GM12872 (cell line): ENCODE results near the gene MTHFD2L.

ENCODE experiments used
- TF ChIP-seq, protein P1 (sequence below): IDR thresholded peaks from 3 replicates; pipeline ENCODE4 v1.5.1; 2011; ENCODE audit warnings: low read depth, mild to moderate bottlenecking, low read length, moderate library complexity; ENCODE audit not compliant: insufficient read depth

Gene MTHFD2L

DNA sequence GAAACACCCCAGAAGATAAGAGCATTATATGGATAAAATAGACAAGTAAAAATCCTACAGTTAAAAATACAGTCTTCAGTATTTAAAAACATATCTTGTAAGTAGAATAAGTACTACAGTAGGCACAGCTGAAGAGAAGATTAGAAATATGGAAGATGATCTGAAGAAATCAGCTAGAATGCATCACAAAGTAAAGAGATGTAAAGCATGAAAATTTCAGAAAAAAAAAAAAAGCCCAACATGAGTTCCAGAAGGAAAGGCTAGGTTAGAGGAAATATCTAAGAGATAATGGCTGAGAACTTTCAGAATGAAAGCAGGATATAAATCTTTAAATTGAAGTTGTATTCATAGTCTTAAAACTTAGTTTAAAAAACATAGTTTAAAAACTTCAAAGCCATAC, 171.4 kb downstream of the MTHFD2L start:
- TF ChIP-seq, protein P1, sequence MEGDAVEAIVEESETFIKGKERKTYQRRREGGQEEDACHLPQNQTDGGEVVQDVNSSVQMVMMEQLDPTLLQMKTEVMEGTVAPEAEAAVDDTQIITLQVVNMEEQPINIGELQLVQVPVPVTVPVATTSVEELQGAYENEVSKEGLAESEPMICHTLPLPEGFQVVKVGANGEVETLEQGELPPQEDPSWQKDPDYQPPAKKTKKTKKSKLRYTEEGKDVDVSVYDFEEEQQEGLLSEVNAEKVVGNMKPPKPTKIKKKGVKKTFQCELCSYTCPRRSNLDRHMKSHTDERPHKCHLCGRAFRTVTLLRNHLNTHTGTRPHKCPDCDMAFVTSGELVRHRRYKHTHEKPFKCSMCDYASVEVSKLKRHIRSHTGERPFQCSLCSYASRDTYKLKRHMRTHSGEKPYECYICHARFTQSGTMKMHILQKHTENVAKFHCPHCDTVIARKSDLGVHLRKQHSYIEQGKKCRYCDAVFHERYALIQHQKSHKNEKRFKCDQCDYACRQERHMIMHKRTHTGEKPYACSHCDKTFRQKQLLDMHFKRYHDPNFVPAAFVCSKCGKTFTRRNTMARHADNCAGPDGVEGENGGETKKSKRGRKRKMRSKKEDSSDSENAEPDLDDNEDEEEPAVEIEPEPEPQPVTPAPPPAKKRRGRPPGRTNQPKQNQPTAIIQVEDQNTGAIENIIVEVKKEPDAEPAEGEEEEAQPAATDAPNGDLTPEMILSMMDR = no peak

DNA sequence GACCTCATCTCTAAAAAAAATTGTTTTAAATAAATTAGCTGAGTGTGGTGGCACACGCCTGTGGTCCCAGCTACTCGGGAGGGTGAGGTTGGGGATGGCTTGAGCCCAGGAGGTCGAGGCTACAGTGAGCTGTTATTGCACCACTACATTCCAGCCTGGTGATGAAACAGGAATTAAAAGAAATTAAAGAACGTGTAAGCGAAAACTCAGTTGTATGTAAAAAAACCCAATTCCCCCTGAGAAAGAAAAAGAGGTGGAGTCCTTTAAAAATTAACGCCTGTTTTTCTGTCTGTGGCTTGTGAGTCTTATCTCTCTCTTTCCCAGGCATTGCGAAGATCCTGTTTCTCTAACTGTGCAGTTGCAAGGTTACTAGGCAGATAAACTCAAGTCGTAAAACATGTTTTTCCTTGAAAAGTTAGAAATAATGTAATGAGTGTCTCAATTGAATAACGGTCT, 172.4 kb downstream of the MTHFD2L start:
- TF ChIP-seq, protein P1 = no peak

DNA sequence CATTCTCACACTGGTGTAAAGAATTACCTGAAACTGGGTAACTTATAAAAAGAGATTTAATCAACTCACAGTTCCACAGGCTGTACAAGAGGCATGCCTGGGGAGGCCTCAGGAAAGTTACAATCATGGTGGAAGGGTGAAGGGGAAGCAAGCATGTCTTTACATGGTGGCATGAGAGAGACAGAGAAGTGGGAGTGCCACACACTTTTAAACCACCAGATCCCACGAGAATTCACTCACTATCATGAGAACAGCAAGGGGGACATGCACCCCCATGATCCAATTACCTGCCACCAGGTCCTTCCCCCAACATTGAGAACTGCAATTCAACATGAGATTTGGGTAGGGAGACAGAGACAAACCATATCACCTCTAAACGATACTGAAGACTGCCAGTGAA, 173.3 kb downstream of the MTHFD2L start:
- TF ChIP-seq, protein P1 = no peak

DNA sequence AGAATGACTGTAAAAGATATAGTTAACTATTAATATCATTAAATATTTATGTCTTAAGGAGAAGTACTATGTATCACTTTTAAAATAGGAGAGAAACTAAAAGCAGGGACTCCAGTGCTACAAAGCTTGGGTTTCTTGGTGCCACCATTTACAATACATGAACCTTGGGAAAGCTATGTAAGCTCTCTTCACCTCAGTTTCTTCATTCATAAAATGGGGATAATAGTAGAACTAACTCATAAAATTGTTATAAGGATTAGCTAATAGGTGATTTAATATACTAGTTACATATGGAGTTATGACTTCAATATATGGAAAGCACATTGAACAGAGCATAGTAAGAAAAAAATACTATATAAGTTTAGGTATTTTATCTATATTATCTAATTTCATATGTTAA, 174.0 kb downstream of the MTHFD2L start:
- TF ChIP-seq, protein P1 = no peak

DNA sequence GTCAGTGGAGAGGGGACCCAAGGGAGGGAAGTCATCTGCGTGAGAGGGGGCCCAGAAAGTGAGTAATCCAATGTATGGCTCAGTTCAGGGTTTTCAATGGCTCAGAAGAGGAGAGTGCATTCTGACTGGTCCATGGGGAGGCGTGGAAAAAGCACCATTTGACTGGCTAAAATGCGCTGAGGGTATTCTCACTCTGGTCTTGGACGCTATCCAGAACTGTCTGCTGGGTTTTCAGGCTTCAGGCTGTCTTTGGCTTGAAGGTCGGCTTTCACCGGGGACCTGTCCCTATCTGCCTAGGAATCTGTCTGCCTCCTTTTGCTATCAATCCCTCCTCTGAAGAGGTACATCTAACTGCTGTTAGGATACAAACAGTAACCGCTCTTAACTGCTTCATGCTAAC, 176.7 kb downstream of the MTHFD2L start:
- TF ChIP-seq, protein P1 = no peak

DNA sequence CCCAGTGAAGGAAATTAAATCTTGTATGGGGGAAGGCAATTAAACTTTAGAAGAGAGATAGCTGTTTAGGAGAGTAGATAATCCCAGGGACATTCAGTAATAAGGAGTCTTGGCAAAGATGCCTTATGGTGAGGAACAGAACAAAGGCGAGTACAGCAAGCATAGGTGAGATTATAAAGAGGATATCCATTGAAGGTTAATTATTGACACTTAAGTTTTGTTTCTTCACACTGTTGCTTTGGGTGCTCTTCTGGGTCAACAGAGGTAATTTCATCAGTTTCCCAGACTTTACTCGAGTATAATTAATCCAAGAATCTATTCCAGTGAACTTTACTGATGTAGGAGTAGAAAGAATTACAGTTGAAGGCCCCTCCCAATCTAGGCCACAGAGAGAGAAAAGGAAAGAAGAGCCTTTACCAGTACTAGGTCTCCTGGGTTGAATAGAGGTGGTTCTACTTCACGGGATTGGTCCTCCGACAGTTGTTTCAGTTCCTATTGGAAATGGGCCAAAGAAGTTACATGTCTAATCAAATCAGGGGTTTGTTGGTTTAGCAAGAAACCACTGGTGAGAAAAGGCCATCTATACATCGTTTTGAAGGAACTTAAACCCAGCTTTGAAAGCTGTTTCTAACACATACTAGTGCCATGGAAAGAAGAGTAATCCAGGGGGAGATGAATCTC, 177.6 kb downstream of the MTHFD2L start:
- TF ChIP-seq, protein P1 = no peak

DNA sequence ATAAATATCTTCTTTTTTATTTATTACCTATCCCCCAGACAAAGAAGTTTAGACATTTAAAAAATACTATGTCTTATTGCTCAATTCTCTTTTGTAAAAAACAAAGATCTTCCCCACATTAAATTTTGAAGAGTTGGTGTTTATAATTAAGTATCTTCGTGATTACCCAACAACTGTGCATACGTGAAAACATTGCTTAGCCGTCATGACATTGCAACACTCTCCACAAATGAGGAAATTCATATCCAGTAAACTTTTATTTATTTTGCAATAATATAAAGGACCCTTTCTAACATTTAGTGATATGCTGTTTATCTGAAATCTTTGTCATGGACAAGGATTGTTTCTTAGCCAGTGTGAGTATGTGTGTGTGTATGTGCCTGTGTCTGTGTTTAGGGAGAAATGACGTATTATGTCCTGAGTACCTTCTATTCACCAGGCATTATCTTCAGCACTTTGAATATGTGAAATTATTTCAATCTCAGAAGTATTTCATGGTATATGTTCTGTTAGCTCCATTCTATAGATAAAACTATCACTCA, 180.9 kb downstream of the MTHFD2L start:
- TF ChIP-seq, protein P1 = no peak
